Stimulated activated CD4-positive, alpha-beta T cell treated with anti-CD3 and anti-CD28 coated beads, Interleukin-1b, Interleukin-23, amount 100 ng/mL, for 4 hours (primary cell): ENCODE data around the gene SCGB1A1.
"Not testable (repeated sequence)": the region's sequence is repeated elsewhere in the genome, so short reads cannot be mapped to it uniquely, and the experiment has no call there.

Experiments
- DNase-seq, 2 donors: peaks; one replicate each; pipeline ENCODE4 v3.0.0-alpha.2; 2020; ENCODE audit warnings: low read depth in 2 of 2

SCGB1A1 gene

DNA sequence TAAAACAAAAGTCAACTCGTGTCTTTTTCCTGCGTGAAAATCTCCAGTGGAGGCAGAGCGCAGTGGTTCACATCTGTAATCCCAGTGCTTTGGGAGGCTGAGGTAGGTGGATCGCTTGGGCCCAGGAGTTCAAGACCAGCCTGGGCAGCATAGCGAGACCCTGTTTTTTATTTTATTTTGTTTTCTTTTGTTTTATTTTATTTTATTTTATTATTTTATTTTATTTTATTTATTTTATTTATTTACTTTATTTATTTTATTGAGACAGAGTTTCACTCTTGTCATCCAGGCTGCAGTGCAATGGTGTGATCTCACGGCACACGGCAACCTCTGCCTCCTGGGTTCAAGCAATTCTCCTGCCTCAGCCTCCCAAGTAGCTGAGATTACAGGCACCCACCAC lies 31.1 kb downstream of the SCGB1A1 start:
- not testable (repeated sequence) for DNase-seq

DNA sequence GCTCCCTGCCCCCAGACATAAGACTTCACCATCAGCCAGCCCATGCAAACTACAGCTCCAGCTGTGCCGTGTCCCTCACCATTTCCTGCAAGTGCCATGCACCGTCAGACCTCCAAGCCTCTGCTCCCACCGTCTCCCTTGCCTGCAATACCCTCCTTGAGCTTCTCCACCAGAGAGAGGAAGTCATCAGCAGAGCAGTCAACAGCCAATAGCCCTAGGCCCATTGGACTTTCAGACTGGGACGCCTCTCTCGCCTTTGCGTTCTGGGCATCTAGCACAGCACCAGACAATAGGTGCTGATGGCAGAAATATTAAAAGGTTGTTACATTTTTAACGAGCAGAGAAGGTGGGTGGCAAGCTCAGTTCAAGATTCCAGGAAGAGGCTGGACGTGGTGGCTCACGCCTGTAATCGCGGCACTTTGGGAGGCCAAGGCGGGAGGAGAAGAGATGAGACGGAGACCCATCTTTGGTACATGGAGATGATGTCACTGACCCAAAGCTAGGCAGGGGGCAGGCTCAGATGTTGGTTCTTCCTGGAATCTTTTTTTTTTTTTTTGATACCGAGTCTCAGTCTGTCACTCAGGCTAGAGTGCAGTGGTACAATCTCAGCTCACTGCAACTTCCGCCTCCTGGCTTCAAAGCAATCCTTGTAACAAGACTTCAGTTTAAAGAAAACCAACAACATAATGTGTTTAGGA lies 31.9 kb downstream of the SCGB1A1 start:
- DNase-seq, result no peak

DNA sequence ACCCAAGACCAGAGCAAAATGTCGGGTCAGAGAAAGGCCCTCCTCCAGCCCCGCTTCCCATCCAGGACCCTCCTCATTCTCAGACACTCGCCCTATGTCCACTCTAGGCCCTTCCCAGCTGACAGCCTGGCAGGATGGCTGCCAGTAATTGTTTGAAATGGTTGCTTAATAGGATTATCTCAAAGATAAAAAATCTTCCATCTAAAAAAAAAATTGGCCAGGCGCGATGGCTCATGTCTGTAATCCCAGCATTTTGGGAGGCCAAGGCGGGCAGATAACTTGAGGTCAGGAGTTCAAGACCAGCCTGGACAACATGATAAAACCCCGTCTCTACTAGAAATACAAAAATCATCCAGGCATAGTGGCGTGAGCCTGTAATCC lies 32.4 kb downstream of the SCGB1A1 start:
- DNase-seq, result no peak

DNA sequence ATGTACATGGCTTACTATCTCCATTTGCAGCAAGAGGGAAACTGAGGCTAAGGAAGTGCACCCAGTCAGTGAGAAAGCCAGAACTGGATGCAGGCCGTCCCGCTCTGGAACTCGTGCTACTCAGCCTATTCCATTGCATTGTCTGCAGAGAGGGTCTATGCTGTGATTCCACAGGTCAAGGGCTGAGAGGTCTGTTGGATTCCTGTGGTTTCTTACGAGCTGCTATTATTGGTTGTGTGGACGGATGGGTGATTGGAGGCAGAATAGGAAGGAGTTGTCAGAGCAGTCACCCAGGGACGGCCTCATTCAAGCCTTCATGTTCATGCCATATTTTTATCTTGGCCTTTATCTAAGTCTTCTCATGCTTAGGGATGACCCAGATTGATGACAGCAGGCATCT lies 33.4 kb downstream of the SCGB1A1 start:
- no peak for DNase-seq

DNA sequence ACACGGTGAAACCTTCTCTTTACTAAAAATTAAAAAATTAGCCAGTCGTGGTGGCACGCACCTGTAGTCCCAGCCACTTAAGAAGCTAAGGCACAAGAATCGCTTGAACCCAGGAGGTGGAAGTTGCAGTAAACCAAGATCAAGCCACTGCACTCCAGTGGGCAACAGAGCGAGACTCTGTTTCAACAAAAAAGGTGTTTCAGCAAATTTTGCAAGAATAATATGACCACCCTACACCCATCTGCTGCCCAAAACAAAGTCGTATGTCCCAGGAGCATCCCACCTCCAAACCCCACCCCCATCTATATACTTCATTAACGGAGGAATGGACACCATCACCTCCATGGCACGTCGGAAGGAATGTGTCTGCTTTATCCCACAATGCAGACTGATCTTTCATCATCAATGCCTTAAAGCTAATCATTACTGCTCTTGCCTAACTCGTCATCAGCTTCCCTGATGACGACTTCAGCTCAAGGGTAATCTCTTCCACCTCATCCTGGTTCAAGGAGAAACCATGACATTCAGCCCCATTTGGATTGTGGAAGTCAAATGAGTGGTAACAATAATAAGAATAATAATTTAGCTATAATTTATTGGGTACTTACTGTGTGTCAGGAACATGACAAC lies 34.1 kb downstream of the SCGB1A1 start:
- no peak for DNase-seq

DNA sequence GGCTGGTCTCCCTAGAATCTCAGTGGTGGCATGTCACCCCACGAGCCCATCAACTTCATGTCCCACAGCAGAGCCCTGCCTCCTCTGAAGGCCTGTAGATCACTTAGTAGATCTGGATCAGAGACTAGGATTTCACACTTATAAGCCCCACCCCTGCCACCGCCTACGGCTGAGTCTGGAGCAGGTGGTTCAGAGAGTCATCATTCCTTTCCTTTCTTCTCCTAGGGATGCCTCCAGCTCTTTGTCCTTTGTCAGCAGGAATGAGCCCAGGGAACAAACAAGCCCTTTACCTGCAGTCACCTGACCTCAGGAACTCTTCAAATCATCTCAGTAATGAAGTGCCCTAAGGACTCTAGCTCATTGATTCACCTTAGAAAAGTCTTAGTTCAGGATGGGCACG lies 37.8 kb downstream of the SCGB1A1 start:
- no peak for DNase-seq

DNA sequence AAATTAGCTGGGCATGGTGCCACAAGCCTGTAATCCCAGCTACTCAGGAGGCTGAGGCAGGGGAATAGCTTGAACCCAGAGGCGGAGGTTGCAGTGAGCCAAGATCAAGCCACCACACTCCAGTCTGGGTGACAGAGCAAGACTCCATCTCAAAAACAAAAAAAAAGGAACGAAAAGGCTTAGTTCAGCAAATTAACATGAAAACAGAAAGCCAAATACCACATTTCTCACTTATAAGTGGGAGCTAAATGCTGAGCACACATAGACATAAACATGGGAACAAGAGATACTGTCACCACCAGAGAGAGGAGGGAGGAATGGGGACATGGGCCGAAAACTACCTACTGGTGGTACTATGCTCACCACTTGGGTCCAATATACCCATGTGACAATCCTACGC lies 38.6 kb downstream of the SCGB1A1 start:
- DNase-seq, result no peak

DNA sequence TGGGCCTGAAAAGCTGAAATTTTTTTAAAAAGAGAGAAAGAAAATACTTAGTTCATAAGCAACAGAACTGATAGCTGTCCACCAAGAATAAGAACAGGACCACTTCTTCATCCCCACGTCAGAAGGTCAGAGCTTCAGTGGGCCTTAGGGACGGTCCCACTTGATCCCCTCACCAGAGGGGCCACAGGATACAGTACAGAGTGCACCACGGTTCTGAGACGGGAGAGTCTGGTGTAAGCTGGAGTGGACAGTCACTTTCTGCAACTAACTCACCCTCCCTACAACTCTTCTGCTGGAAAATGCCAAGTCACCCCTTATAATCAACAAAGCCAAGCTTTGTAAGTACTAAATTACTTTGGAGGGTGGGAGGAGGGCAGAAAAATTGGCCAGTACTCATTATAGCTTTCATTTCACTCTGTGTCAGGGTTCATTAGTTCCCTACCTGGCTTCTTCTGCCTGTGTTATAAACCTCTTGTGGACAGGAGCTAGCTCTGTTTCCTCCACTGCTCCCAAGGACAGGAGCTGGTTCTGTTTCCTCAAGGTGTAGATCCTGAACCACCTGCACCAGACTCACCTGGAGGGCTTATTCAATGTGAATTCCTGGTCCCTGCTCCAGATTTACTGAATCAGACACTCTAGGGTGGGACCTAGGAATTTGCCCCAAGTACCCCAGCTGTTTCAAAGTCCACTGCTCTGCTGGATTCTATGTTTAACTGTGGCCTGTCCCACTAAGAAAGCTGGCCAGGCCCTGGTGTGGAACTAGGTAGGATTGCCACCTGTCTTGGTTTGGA lies 39.6 kb downstream of the SCGB1A1 start:
- DNase-seq, result no peak

DNA sequence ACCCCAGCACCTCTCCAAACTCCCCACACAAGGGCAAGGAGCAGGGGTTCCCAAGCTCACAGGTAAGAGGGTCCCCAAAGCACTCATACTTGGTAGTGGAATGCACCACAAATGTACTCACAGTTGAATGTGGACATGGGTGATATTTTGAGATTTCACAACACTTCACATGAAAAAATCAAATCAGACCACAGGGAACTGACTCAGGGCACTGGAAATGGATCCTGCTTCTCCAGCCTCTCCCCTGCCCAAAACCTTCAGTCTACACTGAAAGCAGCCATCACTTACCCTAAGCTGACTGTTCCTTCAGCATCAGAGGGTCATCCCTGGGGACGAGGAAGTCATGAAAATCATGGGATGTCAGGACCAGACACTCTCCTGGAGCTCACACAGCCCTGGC lies 40.2 kb downstream of the SCGB1A1 start:
- no peak for DNase-seq

DNA sequence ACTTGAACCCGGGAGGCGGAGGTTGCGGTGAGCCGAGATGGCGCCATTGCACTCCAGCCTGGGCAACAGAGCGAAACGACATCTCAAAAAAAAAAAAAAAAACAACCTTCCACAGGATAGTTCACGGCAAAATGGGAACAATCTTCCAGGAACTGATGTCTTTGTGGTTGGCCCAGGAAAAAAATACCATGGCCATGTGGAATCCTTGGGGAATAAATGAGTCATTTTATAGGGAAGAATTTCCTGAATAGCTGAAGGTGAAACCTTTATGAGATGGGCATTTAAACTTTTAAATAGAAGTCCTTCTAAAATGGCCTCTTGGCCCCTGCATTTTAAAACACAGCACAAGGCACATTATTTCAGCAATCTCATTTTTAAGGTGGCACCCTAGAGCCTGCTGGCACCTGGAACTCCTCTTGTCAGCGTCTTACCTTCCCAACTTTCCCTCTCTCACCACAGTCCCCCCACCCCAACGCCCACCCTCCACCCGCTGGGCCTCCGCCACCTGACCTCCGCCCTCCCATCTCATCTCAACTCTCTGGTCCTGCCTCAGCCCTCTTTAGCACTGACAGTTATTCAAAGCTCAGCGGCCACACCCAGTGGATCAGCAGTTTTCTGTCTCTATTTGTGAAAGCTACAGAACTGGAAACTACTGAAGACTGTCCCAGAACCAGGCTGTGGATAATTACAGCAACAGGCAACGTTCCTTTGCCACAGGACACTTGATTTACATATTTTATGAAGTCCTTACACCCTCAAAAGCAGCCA lies 43.1 kb downstream of the SCGB1A1 start:
- no peak for DNase-seq

DNA sequence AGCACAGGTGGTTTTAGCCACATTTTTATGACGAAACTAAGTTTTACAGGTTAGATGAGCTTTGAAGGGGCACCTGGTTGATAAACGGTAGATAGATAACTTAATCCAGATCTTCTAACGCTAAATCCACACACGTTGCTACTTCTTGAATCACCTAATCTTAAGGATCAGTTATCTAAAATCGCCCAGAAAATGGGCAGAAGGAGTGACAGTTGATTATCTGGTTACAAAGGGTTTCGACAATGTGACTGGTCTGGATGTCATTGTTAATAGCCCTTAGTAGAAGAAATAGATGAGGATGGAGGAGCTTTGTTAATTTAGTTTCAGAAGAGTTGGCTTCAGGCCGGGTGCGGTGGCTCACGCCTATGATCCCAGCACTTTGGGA lies 43.7 kb downstream of the SCGB1A1 start:
- DNase-seq, result no peak

DNA sequence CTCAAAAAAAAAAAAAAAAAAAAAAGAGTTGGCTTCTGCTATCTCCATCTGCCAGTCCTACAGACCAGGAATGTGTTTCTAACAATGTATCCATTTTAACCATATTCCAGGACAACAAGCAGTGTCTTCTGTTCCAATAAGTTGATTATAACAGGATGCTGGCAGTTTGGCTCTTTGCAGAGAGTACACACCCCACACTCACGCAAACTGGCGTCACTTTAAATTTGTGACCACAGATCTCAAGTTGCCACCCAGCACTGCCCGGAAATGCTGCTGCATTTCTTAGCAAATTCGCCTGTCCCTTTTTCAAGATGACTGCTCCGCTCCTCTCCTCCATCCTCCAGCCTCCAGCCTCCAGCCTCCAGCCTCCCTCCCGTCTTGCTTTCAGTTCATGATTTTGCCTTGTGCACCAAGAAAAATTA lies 44.3 kb downstream of the SCGB1A1 start:
- DNase-seq, result no peak

DNA sequence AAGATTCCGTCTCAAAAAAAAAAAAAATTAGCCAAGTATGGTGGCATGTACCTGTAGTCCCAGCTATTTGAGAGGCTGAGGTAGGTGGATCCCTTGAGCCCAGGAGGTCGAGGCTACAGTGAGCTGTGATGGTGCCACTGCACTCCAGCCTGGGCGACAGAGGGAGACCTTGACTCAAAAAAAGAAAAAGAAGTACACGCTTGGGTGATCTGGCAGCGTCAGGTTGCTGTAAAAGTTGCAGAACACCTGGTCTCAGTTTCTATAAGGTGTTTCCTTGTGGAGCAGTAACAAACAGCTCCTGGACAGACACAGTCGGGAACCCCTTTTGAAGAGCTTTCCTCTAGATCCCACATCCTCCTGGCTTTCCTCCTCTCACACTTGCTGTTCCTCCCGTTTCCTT lies 45.8 kb downstream of the SCGB1A1 start:
- DNase-seq, result no peak

DNA sequence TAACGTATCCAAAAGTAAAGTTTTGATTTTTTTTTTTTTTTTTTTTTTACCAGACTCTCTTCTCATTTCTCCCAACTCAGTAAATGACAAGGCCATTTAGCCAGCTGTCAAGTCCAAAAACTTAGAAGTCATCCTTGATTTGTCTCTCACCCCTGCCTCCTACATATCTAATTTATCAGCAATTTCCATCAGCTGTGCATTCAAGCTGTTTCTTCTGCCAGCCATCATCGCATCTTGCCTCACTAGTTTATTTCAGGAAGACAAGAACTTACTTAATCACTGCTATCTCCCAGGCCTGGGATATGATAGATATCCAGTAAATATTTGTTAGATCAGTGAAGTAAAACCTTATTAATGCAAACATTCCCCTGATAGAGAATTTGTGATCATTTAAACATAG lies 47.6 kb downstream of the SCGB1A1 start:
- DNase-seq, result no peak

DNA sequence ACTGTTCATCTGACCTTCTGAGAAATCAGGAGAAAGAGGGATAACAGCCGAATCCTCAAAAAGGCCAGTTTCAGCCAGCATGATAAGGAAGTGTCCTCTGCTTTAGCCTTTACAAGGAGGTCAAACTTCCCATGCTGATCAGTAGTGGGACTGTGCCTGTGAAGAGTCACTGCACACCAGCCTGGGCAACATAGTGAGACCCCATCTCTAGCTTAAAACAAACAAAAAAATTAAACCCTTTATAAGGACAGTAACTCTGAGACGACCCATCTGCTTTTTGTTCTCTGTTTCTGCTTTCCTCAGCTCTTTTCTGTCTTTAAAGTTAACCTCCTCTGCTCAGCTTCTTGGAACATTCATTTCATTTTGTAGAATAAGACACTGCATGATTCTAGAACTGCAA lies 49.7 kb downstream of the SCGB1A1 start:
- no peak for DNase-seq

DNA sequence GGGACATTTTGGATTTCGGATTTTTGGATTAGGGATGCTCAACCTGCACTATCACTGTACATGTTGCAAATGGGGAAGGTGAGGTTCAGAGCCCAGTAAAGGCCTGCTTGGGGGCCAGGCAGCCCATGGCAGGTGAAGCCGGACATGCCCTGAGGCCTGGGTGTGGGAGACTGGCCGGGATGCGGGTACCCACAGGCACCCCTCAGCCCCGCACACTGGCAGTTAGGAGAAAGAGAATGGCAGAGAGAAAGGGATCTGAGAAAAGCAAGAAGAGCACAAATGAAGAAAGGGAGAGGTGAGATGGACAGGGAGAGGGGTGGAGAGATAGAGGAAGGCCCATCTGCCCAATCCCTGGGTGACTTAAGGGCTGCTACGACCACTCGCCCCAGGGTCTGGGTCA lies 52.8 kb downstream of the SCGB1A1 start:
- no peak for DNase-seq

DNA sequence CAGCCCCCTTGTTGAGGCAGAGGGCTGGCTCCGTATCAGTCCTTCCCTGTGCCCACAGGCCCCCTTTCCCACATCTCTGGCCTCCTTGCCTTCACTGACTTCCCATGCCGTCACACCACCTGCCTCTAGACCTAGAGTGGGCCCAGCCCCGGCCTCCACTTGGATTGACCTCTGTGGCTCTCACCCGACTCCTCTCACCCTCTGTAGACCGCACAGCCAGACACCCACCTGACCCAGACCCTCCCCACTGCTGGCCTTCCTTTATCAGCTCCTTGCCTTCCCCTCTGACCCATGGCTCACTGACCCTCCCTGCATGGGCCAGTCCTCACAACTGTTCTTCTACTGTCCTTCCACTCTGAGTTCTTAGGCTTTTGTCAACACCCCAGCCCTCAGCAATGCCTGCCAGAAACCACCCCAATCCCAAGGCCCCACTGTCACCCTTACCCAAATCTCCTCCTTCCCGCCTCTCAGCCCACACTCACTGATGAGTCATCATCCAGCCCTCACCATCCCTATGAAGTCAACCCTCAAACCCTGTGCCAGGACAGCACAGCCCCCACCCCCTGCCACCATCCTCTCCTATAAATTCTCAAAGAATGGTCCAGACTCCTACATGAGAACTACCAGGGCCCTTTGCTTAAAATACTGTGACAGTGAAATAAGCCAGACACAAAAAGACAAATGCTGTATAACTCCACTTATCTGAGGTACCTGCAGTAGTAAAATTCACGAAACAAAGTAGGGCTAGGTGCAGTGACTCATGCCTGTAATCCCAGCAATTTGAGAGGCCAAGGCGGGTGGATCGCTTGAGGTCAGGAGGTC lies 53.4 kb downstream of the SCGB1A1 start:
- no peak for DNase-seq
